Hepatocyte (in vitro differentiated cells): Measurements from ENCODE around the gene TXNDC16.

ENCODE experiments used
- EZH2phosphoT487 ChIP-seq: fragments of 200-600 bp; sonication (generic); IDR thresholded peaks from one replicate; pipeline ENCODE4 v1.6.1; 2018; ENCODE audit warnings: antibody characterized with exemption, mild to moderate bottlenecking, low read depth, moderate library complexity; ENCODE audit not compliant: unreplicated experiment, severe bottlenecking
- TF ChIP-seq, protein P1 (sequence below): fragments of 200-600 bp; sonication (generic); IDR thresholded peaks from 2 replicates; pipeline ENCODE4 v1.5.1; 2016; ENCODE audit warnings: antibody characterized with exemption, mild to moderate bottlenecking; ENCODE audit not compliant: poor library complexity

DNA sequence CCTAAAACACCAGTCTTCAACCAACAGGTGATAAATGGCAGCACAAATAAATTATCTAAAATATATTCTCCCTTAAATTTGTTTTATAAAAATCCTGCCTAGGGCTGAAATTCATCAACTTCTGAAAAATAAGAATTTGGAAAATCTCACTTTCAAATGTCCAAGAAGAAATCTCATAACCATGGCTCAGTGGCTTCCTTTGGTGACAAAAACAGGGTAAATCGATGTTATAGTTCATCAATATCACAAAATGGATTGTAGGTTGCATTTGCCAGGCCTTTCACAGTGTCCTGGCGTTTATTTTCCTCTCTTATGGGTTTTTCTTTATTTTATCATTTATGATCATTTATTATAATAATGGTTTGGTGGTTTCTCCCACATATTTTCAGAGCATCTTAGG, 135.2 kb downstream of the TXNDC16 start:
- TF ChIP-seq EZH2phosphoT487, result no peak
- TF ChIP-seq, protein P1, sequence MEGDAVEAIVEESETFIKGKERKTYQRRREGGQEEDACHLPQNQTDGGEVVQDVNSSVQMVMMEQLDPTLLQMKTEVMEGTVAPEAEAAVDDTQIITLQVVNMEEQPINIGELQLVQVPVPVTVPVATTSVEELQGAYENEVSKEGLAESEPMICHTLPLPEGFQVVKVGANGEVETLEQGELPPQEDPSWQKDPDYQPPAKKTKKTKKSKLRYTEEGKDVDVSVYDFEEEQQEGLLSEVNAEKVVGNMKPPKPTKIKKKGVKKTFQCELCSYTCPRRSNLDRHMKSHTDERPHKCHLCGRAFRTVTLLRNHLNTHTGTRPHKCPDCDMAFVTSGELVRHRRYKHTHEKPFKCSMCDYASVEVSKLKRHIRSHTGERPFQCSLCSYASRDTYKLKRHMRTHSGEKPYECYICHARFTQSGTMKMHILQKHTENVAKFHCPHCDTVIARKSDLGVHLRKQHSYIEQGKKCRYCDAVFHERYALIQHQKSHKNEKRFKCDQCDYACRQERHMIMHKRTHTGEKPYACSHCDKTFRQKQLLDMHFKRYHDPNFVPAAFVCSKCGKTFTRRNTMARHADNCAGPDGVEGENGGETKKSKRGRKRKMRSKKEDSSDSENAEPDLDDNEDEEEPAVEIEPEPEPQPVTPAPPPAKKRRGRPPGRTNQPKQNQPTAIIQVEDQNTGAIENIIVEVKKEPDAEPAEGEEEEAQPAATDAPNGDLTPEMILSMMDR, result no peak
